SK-N-SH treated with all-trans-retinoic acid at 6 μM for 48 hours (cell line): Measurements from ENCODE around the gene HNRNPCL4.
"Not testable (repeated sequence)": the region's sequence is repeated elsewhere in the genome, so short reads cannot be mapped to it uniquely, and the experiment has no call there.

Source experiments
- ARNTL ChIP-seq: fragments of 450-650 bp; formaldehyde crosslinking; IDR thresholded peaks from 2 replicates; pipeline ENCODE4 v1.5.0; 2020; ENCODE audit warnings: low read depth, mild to moderate bottlenecking, moderate library complexity, borderline replicate concordance
- CSDC2 ChIP-seq: fragments of 250-450 bp; sonication (Bioruptor Pico); IDR thresholded peaks from 2 replicates; pipeline ENCODE4 v1.5.0; 2020; ENCODE audit warnings: mild to moderate bottlenecking, moderate library complexity
- ESRRG ChIP-seq: fragments of 250-450 bp; sonication (Bioruptor Pico); IDR thresholded peaks from 2 replicates; pipeline ENCODE4 v1.6.1; 2021; ENCODE audit warnings: mild to moderate bottlenecking
- ISL1 ChIP-seq: fragments of 250-450 bp; sonication (Bioruptor Pico); IDR thresholded peaks from 2 replicates; pipeline ENCODE4 v2.1.2; 2022; ENCODE audit warnings: mild to moderate bottlenecking, moderate library complexity
- RARB ChIP-seq: fragments of 250-450 bp; sonication (Bioruptor Pico); IDR thresholded peaks from 2 replicates; pipeline ENCODE4 v1.8.0; 2021; ENCODE audit warnings: mild to moderate bottlenecking, moderate library complexity
- TCF4 ChIP-seq: fragments of 250-450 bp; sonication (Bioruptor Pico); IDR thresholded peaks from 2 replicates; pipeline ENCODE4 v1.8.0; 2021; ENCODE audit warnings: mild to moderate bottlenecking, moderate library complexity, borderline replicate concordance
- TOX ChIP-seq: fragments of 250-450 bp; sonication (Bioruptor Pico); IDR thresholded peaks from 2 replicates; pipeline ENCODE4 v1.8.0; 2021; ENCODE audit warnings: mild to moderate bottlenecking, moderate library complexity, borderline replicate concordance
- ZFP3 ChIP-seq: fragments of 250-450 bp; sonication (Bioruptor Pico); IDR thresholded peaks from 2 replicates; pipeline ENCODE4 v1.5.0; 2020; ENCODE audit warnings: mild to moderate bottlenecking, moderate library complexity
- ZFP30 ChIP-seq: fragments of 450-650 bp; formaldehyde crosslinking; IDR thresholded peaks from 2 replicates; pipeline ENCODE4 v1.5.0; 2022; ENCODE audit warnings: mild to moderate bottlenecking, moderate library complexity
- TF ChIP-seq, protein P1 (sequence below): fragments of 250-450 bp; sonication (Bioruptor Pico); IDR thresholded peaks from 2 replicates; pipeline ENCODE4 v1.8.0; 2020; ENCODE audit warnings: mild to moderate bottlenecking, moderate library complexity, borderline replicate concordance
- TF ChIP-seq, protein P2 (sequence below): fragments of 250-450 bp; sonication (Bioruptor Pico); IDR thresholded peaks from 2 replicates; pipeline ENCODE4 v1.5.1; 2020; ENCODE audit warnings: low read depth, mild to moderate bottlenecking, moderate library complexity

DNA sequence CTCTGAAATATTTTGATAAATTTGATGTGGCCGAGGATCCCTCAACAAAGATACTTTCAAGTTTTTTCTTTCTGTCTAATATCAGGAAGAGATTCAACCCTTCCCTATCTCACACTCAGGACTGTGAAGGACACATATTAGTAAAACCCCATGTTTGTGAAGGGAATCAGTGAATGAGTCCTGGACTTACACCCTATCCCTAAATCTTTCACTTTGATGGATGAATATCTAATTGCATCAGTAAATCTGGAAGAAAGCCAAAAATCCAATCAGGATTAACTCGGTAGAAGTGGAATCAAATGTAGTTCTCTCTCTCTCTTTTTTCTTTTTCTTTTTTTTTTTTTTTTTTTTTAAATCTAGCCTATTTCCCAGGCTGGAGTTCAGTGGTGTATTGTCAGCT lies 6.1 kb upstream of the HNRNPCL4 start, which contains the start of gene PRAMEF9:
- TF ChIP-seq, protein P1, sequence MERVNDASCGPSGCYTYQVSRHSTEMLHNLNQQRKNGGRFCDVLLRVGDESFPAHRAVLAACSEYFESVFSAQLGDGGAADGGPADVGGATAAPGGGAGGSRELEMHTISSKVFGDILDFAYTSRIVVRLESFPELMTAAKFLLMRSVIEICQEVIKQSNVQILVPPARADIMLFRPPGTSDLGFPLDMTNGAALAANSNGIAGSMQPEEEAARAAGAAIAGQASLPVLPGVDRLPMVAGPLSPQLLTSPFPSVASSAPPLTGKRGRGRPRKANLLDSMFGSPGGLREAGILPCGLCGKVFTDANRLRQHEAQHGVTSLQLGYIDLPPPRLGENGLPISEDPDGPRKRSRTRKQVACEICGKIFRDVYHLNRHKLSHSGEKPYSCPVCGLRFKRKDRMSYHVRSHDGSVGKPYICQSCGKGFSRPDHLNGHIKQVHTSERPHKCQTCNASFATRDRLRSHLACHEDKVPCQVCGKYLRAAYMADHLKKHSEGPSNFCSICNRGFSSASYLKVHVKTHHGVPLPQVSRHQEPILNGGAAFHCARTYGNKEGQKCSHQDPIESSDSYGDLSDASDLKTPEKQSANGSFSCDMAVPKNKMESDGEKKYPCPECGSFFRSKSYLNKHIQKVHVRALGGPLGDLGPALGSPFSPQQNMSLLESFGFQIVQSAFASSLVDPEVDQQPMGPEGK (CRISPR knock-in tag) = not testable (repeated sequence)
- TF ChIP-seq ARNTL (CRISPR knock-in tag); ISL1 (CRISPR knock-in tag); RARB (CRISPR knock-in tag); ZFP30 (CRISPR knock-in tag); TCF4 (CRISPR knock-in tag); CSDC2 (CRISPR knock-in tag); ESRRG (CRISPR knock-in tag); ZFP3; TOX (CRISPR knock-in tag): not testable (repeated sequence)
- TF ChIP-seq, protein P2, sequence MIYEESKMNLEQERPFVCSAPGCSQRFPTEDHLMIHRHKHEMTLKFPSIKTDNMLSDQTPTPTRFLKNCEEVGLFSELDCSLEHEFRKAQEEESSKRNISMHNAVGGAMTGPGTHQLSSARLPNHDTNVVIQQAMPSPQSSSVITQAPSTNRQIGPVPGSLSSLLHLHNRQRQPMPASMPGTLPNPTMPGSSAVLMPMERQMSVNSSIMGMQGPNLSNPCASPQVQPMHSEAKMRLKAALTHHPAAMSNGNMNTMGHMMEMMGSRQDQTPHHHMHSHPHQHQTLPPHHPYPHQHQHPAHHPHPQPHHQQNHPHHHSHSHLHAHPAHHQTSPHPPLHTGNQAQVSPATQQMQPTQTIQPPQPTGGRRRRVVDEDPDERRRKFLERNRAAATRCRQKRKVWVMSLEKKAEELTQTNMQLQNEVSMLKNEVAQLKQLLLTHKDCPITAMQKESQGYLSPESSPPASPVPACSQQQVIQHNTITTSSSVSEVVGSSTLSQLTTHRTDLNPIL (CRISPR knock-in tag) = not testable (repeated sequence)
